Vagina (tissue), 2 donors: Measurements from ENCODE around the gene FAM171A1.

Source experiments
- POLR2A ChIP-seq, 2 donors: fragments of 450-650 bp; IDR thresholded peaks; one replicate each; pipeline ENCODE4 v1.6.1; 2017; ENCODE audit warnings: antibody characterized with exemption in 2 of 2, mild to moderate bottlenecking in 2 of 2, moderate library complexity in 2 of 2
- POLR2AphosphoS5 ChIP-seq, 2 donors: sonication (generic); formaldehyde crosslinking; IDR thresholded peaks; one replicate each; pipeline ENCODE4 v1.9.0; 2017; ENCODE audit warnings: antibody characterized with exemption in 2 of 2, mild to moderate bottlenecking in 2 of 2, low read depth in 1 of 2; ENCODE audit not compliant: insufficient read depth in 1 of 2
- TF ChIP-seq, protein P1 (sequence below), 3 experiments: fragments of 450-650 bp in 2 of 3; fragments of 200-600 bp in 1 of 3; sonication (generic) in 1 of 3; IDR thresholded peaks; one replicate each; pipeline ENCODE4 v1.5.1; 2017 to 2019; ENCODE audit warnings: antibody characterized with exemption in 3 of 3, mild to moderate bottlenecking in 2 of 3, moderate library complexity in 2 of 3

DNA sequence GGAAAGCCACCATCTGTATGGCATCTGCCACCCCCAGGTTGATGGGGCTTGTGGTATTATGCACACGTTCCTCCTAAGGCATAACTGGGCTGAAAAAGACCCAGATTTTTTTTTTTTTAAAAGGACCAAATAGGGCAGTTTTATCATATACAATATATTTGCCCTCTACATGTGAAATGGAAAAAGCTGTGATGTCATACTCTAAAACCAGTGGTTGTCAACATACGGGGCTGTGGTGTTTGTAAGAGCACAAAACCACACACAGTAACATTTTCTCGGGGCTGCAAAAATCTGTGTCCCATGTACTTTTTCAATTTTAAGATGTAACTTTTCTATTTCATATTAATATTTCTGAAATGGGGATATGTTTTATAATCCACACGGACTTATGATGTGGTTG is 34.9 kb downstream of the FAM171A1 start:
- TF ChIP-seq, protein P1, sequence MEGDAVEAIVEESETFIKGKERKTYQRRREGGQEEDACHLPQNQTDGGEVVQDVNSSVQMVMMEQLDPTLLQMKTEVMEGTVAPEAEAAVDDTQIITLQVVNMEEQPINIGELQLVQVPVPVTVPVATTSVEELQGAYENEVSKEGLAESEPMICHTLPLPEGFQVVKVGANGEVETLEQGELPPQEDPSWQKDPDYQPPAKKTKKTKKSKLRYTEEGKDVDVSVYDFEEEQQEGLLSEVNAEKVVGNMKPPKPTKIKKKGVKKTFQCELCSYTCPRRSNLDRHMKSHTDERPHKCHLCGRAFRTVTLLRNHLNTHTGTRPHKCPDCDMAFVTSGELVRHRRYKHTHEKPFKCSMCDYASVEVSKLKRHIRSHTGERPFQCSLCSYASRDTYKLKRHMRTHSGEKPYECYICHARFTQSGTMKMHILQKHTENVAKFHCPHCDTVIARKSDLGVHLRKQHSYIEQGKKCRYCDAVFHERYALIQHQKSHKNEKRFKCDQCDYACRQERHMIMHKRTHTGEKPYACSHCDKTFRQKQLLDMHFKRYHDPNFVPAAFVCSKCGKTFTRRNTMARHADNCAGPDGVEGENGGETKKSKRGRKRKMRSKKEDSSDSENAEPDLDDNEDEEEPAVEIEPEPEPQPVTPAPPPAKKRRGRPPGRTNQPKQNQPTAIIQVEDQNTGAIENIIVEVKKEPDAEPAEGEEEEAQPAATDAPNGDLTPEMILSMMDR (IDR thresholded peaks at IDR 0.05) = no peak
- TF ChIP-seq POLR2A (IDR thresholded peaks at IDR 0.05) (no peak), POLR2AphosphoS5 (IDR thresholded peaks at IDR 0.05; ENCODE audit: insufficient read depth in 1 of 2, low read depth in 1 of 2) (no peak)
